DLD1 (cell line): Measurements from ENCODE around the gene ROPN1L.
"Not testable (repeated sequence)": the region's sequence is repeated elsewhere in the genome, so short reads cannot be mapped to it uniquely, and the experiment has no call there.

Source experiments
- in situ Hi-C: cut with HindIII; loops from 2 replicates; pipeline ENCODE4 v1.10.0; 2017; ENCODE audit warnings: low sequenced_read_pairs

ROPN1L gene

DNA sequence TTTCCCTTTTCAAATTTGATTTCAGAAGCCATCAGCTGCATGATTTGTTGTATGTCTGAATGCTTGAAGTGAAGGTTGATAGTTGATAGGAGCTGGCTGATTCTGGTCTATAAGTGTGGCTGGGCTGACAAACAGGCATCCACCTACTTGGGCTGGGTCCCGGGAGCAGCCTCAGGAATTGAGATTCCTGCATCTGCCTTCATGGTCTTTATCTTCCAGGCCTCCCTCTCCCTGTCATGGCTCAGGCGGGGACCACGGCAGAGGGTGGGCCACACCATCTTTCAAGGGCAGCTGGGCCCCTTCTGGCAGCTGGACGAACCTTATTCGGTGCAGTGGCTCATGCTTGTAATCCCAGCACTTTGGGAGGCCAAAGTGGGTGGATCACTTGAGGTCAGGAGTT, 55.9 kb downstream of the ROPN1L start:
- in situ Hi-C loops = no loop called here

DNA sequence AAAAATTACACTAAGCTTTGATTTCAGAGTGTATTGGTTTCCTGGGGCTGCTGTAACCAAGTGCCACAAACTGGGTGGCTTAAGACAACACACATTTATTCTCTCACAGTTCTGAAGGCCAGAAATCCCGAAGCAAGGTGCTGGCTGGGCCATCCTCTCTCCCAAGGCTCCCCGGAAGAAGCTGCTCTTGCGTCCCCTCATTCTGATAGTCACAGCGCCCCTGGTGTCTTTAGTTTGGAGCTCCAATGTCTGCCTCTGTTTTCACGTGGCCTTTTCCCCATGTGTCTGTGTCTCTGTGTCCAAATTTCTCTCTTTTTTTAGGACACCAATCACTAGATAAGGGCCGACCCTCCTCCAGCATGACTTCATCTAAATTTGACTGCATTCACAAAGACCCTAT, 56.7 kb downstream of the ROPN1L start:
- in situ Hi-C loops = no loop called here

DNA sequence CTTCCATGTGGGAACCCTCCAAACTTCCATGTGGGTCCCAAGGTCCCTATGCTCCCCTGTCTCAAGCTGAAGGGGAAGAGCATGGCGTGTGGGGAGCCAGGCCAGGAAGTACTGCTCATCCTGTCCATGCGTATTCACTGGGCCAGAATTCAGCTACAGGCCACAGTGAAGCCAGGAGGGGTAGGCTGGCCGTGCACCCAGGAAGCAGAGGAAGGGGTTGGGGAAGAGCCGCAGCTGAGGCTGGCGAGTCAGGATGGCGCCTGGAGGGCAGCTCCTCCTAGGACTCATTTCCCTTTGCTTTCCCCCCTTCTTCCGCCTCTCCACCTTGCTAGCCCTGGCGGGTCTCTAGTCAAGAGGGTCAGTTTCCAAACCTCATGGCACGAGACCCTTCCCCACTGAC, 57.4 kb downstream of the ROPN1L start:
- in situ Hi-C loops = no loop called here

DNA sequence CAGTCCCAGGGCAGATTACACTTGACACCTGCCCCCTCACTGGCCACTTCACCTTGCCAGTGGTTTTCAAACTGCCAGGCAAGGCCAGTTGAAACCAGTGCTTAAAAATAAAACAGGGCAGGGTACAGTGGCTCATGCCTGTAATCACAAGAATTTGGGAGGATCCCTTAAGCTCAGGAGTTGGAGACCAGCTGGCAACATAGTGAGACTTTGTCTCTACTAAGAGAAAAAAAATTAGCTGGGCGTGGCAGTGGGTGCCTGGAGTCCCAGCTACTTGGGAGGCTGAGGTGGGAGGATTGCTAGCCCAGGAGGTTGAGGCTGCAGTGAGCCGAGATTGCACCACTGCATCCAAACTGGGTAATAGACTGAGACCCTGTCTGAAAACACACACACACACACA, 58.1 kb downstream of the ROPN1L start:
- in situ Hi-C loops = no loop called here

DNA sequence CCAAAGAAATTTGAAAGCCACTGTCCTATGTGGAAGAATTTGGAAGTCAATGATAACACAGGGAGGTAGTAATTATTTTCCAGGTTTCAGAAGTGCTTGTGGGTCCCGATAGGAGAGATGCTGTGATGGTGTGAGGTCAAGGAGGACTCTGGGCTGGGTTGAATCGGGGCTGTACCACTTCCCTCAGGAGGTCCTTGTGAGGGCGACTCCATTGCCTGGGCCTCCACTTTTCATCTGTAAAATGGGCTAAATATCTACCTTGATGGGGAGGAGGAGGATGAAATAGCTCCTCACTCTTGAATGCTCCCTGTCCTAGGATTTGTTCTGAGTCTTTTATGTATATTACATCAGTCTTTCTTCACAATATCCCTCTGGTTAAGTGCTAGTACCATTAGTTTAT, 59.0 kb downstream of the ROPN1L start:
- in situ Hi-C loops = no loop called here

DNA sequence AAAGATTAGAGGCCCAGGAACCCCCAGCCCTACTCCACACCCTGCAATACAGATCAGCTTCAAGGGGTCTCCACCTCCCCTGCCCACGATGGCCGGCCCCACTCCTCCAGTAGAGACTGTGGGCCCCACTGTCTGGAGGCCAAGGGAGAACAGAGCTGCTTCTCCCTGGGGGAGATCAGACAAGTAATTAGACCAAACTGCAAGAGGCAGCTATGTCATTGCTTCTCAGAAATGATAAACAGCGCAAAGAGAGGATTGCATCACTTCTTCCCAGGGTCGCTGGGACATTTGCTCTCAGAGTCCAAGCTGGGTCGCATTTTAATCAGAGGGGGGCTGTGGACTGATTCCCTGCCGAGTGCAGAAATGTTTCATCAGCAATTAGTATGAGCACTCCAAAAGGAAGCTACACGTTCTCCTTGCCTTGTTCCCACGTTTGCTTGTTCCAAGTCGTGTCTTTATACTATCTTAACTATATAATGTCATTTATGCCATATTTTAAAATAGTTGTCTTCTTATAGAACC, 59.9 kb downstream of the ROPN1L start:
- in situ Hi-C loops = no loop called here

DNA sequence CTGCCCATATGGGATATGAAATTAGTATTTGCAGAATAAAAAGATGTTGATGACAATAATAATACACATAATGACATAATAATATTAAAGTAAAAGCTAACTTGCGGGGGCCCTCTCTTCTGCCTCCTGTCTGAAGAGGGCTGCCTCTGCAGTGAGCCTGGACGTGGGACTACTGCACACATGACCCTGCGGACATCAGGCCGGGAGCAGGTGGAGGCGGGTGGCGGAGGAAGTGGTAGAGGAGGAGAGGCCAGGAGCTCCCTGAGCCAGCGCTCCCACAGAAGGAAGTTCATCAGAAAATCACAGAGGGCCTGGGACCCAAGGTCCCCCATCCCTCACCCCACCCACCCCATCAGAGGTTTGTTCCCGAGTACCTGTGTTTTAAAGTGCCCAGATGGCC, 60.5 kb downstream of the ROPN1L start:
- in situ Hi-C loops = no loop called here

DNA sequence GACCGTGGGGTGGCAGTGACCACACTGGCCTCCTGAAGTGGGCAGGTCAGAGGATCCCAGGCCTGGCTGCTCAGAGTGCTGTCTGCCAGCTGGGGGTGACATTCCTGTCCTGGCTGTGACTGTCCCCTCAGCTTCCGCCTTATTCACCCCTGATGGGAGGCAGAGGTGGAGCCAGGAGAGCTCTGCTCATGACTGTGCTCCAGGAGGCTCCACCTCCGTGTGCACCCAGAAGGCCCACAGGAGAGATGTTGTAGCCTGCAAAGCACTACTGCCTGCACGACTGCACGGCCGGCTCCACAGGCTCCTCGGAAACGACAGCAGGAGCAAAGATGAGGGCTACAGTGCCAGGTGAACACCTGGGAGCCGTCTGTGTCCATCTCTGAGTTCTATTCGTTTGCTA, 60.9 kb downstream of the ROPN1L start:
- in situ Hi-C loops = no loop called here

DNA sequence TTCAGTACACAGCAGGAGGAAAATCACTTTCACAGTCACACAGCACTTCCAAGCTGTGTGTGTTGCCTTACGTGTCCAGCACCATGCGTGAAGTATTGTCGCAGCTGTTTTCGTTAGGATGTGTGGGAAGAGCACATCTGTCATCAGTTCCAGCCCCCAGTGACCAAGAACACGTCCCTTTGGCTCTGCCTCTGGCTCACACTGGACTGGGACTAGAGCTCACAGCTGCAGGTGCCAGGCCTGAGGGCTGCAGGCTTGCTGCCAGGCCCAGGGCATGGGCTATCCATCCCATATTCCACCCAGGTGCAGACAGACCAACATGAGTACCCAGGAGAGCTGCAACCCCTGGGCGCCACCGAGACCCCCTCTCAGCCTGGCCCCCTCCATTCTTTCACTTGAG, 61.6 kb downstream of the ROPN1L start:
- in situ Hi-C loops = no loop called here

DNA sequence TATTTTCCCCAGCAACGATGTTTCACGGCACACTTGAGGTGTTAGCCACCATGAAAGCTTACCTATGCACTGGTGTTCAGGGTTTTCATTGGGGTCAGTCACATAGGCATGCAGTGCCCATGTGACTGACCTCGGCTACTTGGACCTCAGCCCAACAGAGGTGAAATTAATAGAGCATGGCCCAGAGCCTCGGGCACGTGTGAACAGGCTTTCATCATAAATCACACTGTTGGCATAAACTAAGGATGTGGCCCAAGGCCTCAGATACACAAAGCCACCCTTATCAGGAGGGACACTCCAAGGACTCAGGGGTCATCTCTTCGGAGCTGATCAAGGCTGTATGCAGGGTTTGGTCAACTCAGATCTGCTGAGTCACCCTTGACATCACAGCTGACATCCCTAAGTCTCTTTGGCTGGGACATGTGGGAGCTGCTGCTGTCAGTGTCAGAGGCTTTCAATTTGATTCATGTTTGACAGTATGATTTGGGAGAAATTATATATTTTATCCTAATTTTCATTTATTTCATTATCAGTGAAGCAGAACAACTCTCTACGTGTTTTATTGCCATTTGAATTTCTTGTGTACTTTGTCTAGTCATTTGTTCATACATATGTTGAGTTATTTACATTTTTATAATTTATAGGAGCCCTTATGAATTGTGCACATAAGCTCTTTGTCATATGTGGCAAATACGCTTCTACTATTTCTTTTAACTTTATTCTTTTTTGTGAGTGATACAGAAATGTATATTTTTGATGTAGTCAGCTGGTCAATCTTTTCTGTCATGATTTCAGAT, 62.5 kb downstream of the ROPN1L start:
- in situ Hi-C loops = no loop called here

DNA sequence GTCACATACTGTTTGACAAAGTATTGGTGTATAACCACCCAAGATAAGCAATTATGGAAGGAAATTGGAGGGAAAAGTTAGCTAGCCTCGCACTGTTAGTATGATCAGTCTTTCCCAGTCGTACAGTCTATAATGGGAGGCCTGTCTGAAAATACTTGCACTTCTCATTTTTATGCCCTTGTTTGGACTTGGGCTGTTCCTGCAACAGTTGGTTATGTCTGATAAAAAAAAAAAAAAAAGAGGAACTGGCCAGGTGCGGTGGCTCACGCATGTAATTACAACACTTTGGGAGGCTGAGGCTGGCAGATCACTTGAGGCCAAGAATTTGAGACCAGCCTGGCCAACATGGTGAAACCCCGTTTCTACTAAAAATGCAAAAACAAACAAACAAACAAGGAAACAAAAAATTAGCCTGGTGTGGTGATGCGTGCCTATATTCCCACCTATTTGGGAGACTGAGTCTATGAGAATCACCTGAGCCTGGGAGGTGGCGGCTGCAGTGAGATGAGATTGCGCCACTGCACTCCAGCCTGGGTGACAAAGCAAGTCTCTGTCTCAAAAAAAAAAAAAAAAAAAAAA, 63.9 kb downstream of the ROPN1L start:
- in situ Hi-C loops = no loop called here

DNA sequence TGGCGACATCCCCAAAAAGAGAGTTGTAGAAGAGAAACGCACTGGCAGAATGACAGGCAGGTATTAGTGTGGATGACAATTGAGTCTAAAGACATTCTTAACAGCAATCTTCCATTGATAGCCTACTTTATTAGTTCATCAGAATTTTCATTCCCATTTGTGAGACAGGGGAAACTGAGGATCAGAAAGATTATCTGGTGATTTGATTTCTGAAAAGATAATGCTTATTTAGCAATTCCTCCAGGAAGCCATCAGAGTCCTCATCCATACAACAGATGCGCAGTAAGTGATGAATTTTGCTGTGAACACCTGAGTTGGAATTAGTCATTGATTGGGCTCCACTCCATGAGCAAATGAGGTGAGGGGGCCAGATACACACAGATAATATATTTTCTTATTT, 64.9 kb downstream of the ROPN1L start:
- in situ Hi-C loops = no loop called here

DNA sequence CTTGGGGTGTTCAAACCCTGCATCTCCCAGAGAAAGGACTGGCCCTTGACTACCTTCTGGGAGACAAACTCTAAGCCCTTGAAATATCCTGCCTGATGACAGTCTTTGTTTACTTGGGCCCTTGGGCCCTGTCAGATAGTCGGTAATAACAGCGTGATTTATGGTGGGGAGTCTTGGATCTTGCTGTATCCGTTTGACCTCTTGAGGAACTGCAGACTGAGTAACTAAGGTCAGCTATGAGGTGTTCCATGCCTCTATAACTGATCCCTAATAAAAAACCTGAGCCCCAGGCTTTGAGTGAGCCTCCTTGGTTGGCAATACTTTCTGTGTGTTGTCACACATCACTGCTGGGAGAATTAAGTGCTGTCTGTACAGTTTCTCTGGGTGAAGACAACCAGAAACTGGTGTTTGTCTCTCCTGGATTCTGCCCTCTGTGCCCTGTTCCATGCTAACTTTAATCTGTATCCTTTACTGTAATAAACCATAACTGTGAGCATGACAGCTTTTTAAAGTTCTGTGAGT, 66.0 kb downstream of the ROPN1L start:
- in situ Hi-C loops = no loop called here

DNA sequence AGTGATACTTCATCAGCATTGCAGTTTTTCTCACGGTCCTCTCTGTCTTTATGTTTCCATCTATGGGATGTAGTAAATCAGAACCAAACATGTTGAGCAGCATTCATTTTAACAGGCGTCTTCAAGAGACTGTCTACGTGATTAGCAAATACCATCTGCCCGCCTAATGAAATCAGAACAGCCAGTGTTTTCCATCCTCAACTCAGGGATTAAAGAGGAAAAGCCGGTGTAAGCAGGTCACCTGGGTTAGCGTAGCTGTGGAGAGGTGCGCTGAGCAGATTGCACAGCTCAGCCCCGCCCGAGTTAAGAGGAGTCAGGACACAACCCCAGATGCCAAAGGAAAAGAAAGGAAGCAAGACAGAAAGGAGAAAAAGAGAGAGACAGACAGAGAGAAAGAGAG, 67.9 kb downstream of the ROPN1L start:
- in situ Hi-C loops = no loop called here

DNA sequence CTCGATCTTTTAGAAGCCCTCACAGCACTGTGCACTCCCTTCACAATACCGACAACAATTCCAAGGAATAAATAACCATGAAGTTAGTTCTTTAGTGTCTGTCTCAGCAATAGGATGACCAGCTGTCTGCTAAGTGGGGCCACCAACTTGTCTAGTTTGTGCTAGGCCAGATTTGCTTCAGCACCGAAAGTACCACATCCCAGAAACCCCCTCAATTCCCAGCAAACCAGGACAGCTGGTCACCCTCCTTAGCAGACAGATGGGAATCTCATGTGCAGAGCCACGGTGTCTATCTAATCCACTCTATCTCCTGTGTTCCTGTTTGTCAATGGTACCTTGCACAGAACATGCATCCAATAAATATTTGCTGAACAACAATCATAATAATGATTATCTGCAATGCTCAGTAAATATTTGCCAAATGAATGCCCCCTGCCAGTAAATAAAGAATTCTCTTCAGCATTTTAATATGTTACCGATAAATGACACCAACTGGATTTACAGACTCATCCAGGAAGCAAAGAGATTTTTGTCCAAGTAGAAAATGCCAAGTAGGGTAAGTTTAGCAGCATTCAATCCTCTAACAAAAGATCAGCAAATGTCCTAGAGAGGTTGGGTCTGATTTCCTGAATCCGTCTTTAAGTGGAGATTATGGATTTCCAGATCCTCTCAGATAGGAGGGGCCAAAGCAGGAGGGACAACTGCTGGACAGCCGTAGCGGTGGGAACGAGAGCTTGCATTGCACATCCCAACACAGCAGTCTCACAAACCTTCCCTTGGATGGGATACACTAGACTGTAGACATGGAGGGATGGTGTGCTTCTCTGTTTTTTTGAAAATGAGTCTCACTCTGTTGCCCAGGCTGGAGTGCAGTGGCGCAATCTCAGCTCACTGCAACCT, 70.3 kb downstream of the ROPN1L start:
- in situ Hi-C loops = no loop called here

DNA sequence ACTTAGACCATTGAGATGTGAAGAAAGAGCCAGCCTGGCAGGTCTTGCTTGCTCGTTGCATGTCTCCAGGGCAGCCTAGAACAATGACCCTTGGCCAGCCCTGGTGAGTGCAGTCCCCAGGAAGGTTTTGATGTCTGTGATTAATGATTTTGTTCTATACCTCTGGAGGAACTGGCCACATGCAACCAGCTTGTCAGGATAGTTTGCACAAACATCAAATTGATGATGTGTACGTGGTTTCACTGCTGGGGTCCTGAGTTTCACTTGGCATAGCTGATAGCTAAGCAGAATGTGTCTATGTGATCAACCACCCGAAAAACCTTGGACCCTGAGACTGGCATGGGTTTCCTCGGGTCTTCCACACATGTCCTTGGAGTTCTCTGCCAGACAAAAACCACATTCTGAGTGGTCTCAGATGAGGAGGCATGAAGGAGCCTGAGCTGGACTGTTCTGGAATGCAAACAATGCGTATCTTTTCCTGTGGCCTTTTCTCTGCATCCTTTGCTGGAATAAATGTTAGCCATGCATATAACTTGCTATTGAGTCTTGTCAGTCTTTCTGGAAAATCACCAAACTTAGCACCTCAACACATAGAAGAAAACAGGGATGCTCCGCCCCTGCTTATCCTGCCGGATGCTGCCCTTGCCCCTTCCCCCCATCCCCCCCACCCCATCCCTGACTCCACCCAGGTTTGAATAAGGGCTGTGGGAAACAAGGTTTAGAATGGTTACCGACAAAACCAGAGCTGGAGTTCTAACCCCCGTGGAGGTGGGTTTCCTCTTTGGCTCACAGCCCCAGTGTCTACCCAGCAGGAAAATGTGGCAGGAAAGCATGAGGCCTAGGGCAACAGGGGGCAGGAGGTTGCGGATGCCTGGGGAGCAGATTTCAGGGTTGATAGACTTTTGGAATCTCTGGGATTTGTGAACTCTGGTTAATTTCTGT, 72.1 kb downstream of the ROPN1L start:
- in situ Hi-C loops = no loop called here

DNA sequence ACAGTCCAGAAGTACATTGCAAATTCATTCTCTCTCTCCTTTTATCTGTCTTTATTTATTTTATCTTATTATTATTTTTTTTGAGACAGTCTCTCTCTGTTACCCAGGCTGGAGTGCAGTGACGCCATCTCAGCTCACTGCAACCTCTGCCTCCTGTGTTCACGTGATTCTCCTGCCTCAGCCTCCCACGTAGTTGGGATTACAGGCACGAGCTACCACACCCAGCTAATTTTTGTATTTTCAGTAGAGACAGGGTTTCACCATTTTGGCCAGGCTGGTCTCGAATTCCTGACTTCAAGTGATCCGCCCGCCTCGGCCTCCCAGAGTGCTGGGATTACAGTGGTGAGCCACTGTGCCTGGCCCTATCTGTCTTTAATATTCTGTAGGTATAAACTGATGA, 72.9 kb downstream of the ROPN1L start:
- in situ Hi-C loops = not testable (repeated sequence)
